Esophagus (tissue), 2 donors: ENCODE data around the gene ZNF423. TPM values are rescaled to one million over a fixed set of nuclear protein-coding genes. Genes with fewer than 3 reads are reported as not detected.

Source experiments
- H3K27ac ChIP-seq, 2 donors: one replicate each; pipeline ENCODE4 v1.5.1; 2013; ENCODE audit warnings: low read depth in 2 of 2, mild to moderate bottlenecking in 2 of 2, inconsistent platforms in 1 of 2, low read length in 1 of 2, moderate library complexity in 1 of 2
- H3K27me3 ChIP-seq, 2 donors: one replicate each; pipeline ENCODE4 v1.6.1; 2013; ENCODE audit warnings: low read length in 2 of 2, control low read depth in 1 of 2, mild to moderate bottlenecking in 1 of 2; ENCODE audit not compliant: insufficient read depth in 2 of 2, control insufficient read depth in 1 of 2
- H3K36me3 ChIP-seq, 2 donors: one replicate each; pipeline ENCODE4 v1.6.1; 2013; ENCODE audit warnings: low read length in 1 of 2; ENCODE audit not compliant: control insufficient read depth in 2 of 2, insufficient read depth in 2 of 2
- H3K4me1 ChIP-seq, 2 donors: one replicate each; pipeline ENCODE4 v1.6.1; 2013; ENCODE audit warnings: low read length in 1 of 2; ENCODE audit not compliant: control insufficient read depth in 2 of 2, insufficient read depth in 2 of 2
- H3K4me3 ChIP-seq, 2 donors: one replicate each; pipeline ENCODE4 v1.5.1; 2013; ENCODE audit warnings: low read length in 2 of 2, mild to moderate bottlenecking in 2 of 2, low read depth in 1 of 2, moderate library complexity in 1 of 2
- H3K9me3 ChIP-seq, 2 donors: one replicate each; pipeline ENCODE4 v1.6.1; 2013; ENCODE audit warnings: mild to moderate bottlenecking in 2 of 2, low read depth in 1 of 2, low read length in 1 of 2, moderate library complexity in 1 of 2; ENCODE audit not compliant: control insufficient read depth in 2 of 2, insufficient read depth in 1 of 2
- WGBS, 2 donors: extraction: QIAGEN DNeasy Blood & Tissue Kit; methylation state at CpG; one replicate each; pipeline ENCODE4 v1.1.7; 2013; 5-methylcytosine and 5-hydroxymethylcytosine counted together
- polyA plus RNA-seq, 2 donors: library from polyadenylated mRNA; stranded (reverse); fragments of 200-250 nt; gene quantifications; one replicate each; pipeline ENCODE4 v1.2.3, GENCODE V29; 2013
- donor health status: healthy with polysubstance abuse.
- donor health status: Bipolar disorder and iron deficiency.

The ZNF423 gene
- polyA plus RNA-seq, 2 donors = 0.53 to 0.67 TPM

DNA sequence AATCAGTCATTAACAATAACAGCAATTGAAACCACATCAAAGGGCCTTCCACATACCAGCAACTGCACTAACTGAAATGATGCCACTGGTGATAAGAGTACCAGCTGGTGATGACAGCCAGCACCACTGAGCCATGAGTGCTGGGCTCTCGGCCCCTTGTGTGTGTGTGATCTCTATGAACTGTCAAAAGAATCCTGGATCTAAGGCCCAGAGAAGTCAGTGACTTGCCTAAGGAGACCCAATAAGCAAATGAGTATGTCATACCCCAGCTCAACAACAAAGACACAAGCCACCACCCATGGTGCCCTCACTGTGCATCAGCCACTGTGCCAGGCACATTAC lies 220.9 kb downstream of the ZNF423 start:
- H3K27me3 ChIP-seq = no peaks in the 10 kb centered on the region
- no peaks in the 10 kb centered on the region for H3K4me1 ChIP-seq
- H3K27ac ChIP-seq = no peak overlapping the region
- no peaks in the 10 kb centered on the region for H3K9me3 ChIP-seq
- WGBS, 2 donors = 80 to 82% methylated on average over 1 of the region's 1 CpG
- H3K4me3 ChIP-seq = no peak overlapping the region
- no peaks in the 10 kb centered on the region for H3K36me3 ChIP-seq

DNA sequence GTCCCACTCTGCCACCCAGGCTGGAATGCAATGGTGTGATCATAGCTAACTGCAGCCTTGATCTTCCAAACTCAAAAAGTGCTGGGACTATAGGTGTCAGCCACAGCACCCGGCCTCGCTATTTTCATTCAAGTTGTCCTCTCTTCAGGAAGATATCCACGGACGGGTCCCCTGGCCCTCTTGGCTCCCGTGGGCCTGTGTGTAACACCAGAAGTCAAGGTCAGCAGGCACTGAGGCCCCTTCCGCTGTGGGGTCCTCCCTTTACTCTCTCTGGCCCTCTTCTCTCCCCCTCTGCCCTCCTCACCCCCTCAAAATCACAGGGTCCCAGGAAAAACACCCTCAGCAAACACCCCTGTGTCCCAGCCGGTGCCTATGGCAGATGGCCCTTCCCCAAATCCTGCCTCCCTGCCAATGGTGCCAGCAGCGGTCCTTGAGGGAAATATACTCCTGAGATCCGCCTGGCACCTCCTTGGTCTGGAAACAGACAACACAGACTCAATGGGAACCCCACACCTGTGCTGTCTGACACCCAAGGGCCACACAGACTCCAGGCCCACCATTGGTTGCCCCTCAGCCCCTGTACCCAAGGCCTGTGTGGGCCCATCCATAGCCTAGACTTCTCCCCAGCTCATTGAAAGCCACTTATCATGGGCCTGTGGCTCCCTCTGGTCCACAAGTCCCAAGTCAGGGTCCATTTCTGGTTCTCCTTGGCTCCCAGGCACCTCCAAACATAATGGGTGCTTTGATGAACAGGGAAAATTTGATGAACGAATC lies 221.5 kb downstream of the ZNF423 start:
- no peaks in the 10 kb centered on the region for H3K27me3 ChIP-seq
- H3K4me3 ChIP-seq = no peak overlapping the region
- no peaks in the 10 kb centered on the region for H3K4me1 ChIP-seq
- 89 to 90% methylated on average over 10 of the region's 10 CpGs for WGBS, 2 donors
- no peak overlapping the region for H3K27ac ChIP-seq
- H3K9me3 ChIP-seq = no peaks in the 10 kb centered on the region
- no peaks in the 10 kb centered on the region for H3K36me3 ChIP-seq

DNA sequence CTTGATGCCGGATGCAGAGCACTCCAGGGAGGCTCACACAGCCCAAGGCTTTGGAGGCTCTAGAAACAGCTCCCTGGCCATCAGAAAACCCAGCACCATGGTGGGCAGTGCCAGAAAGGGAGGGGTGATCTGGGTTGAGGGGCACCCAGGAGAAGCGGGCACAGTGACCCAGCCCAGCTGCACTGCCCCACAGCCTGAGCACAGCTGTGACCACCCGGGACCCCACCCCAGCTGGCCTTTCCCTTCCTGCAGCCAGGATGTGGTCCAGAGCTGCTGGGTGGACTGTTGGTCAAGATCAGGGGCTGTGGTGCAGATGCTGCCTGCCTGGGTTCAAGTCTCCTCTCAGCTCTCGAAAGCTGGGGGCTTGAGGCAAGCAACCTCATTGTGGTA lies 223.1 kb downstream of the ZNF423 start:
- Histone ChIP-seq H3K27me3 (no peaks in the 10 kb centered on the region), H3K36me3 (no peaks in the 10 kb centered on the region), H3K4me1 (no peaks in the 10 kb centered on the region), H3K27ac (no peak overlapping the region), H3K4me3 (no peak overlapping the region), H3K9me3 (peaks cover 0 to 6% of the 10 kb centered on the region in 2 donors)
- WGBS, 2 donors = 73 to 86% methylated on average over 4 of the region's 4 CpGs

DNA sequence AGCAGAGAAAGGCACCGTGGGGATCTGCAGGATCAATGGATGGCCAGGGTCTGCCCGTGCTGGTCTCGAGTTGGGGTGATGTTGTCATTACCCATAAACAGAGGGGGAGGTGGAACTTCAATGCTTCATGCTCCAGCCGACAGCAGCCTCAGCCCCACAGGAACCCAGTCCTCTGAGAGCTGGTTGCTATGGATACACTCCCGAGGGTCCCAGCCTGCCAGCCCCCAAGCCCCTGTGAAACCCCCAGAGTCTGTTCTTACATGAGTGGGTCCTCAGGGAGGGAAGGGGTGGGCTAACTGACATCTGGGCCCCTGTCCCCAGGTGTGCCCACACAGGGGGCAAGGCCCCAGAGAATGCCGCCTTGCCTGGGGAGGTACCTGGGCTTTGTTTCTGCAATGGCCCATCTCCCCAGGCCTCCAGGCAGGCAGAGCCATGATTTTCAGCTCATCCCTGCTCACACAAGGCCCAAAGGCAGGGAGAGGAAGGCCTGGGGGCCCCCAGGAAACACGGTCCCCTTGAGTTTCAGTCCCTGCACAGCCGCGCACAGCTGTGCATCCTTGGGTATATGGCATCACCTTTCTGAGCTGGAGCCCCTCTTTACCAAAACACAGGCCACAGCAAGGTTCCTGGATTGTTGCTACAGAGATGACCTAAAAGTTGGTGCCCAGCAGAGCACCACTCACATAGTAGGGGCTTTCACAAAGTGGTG lies 223.7 kb downstream of the ZNF423 start:
- Histone ChIP-seq H3K27ac (no peak overlapping the region), H3K4me3 (no peak overlapping the region), H3K4me1 (no peaks in the 10 kb centered on the region), H3K9me3 (peaks cover 0 to 6% of the 10 kb centered on the region in 2 donors), H3K27me3 (no peaks in the 10 kb centered on the region), H3K36me3 (no peaks in the 10 kb centered on the region)
- 82 to 83% methylated on average over 9 of the region's 9 CpGs for WGBS, 2 donors

GRCh38 chr16:49631187-49632041 lies 224.5 kb downstream of the ZNF423 start:
- 48 to 54% methylated on average over 5 of the region's 5 CpGs for WGBS, 2 donors
- no peaks in the 10 kb centered on the region for H3K4me1 ChIP-seq
- no peaks in the 10 kb centered on the region for H3K27me3 ChIP-seq
- H3K9me3 ChIP-seq = peaks cover 0 to 6% of the 10 kb centered on the region in 2 donors
- H3K36me3 ChIP-seq = no peaks in the 10 kb centered on the region
- no peak overlapping the region for H3K4me3 ChIP-seq
- no peak overlapping the region for H3K27ac ChIP-seq

GRCh38 chr16:49630783-49631182 lies 225.1 kb downstream of the ZNF423 start:
- Histone ChIP-seq H3K4me3 (no peak overlapping the region), H3K4me1 (no peaks in the 10 kb centered on the region)
- 94 to 96% methylated on average over 4 of the region's 4 CpGs for WGBS, 2 donors

GRCh38 chr16:49629851-49630250 lies 226.1 kb downstream of the ZNF423 start:
- Histone ChIP-seq H3K9me3 (peaks cover 0 to 6% of the 10 kb centered on the region in 2 donors), H3K27me3 (no peaks in the 10 kb centered on the region), H3K27ac (no peak overlapping the region), H3K36me3 (no peaks in the 10 kb centered on the region), H3K4me3 (no peak overlapping the region), H3K4me1 (no peaks in the 10 kb centered on the region)
- 93 to 95% methylated on average over 7 of the region's 7 CpGs for WGBS, 2 donors

More at GRCh38 chr16:49630783-49631182, 225.1 kb downstream of the ZNF423 start:
- Histone ChIP-seq H3K9me3 (peaks cover 0 to 6% of the 10 kb centered on the region in 2 donors), H3K27me3 (no peaks in the 10 kb centered on the region), H3K36me3 (no peaks in the 10 kb centered on the region), H3K27ac (no peak overlapping the region)

DNA sequence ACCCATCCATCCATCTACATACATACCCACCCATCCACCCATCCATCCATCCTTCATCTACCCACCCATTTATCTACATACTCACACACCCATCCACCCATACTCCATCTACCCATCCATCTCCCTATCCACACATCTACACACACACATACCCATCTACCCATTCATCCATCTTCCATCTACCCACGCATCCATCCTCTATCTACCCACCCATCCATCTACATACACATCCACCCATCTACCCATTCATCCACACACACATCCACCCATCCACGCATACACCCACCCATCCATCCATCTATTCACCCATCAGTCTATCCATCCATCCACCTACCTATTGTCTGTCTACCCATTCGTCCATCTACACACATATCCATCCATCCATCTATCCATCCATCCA lies 227.8 kb downstream of the ZNF423 start:
- Histone ChIP-seq H3K4me3 (no peak overlapping the region), H3K4me1 (no peaks in the 10 kb centered on the region), H3K36me3 (no peaks in the 10 kb centered on the region), H3K27me3 (no peaks in the 10 kb centered on the region), H3K9me3 (peaks cover 0 to 6% of the 10 kb centered on the region in 2 donors), H3K27ac (no peak overlapping the region)
- 91% methylated on average over 3 of the region's 3 CpGs for WGBS, 2 donors

- Histone ChIP-seq H3K4me3 (no peak overlapping the region), H3K27me3 (no peaks in the 10 kb centered on the region), H3K27ac (no peak overlapping the region), H3K36me3 (no peaks in the 10 kb centered on the region), H3K9me3 (peaks cover 0 to 6% of the 10 kb centered on the region in 2 donors), H3K4me1 (no peaks in the 10 kb centered on the region)
- 62 to 70% methylated on average over 3 of the region's 3 CpGs for WGBS, 2 donors
These were observed 230.4 kb downstream of the ZNF423 start for GRCh38 chr16:49625311-49626065.
